GM21529 (cell line): ENCODE measurements around the gene TAX1BP3.

Source experiments
- ATAC-seq: cut with Tn5 transposase; IDR thresholded peaks from one replicate; pipeline ENCODE4 v1.9.1; 2021; ENCODE audit not compliant: unreplicated experiment

TAX1BP3 gene

GRCh38 chr17:3658784-3659449 lies 9.5 kb downstream of the TAX1BP3 start:
- ATAC-seq = no peak

DNA sequence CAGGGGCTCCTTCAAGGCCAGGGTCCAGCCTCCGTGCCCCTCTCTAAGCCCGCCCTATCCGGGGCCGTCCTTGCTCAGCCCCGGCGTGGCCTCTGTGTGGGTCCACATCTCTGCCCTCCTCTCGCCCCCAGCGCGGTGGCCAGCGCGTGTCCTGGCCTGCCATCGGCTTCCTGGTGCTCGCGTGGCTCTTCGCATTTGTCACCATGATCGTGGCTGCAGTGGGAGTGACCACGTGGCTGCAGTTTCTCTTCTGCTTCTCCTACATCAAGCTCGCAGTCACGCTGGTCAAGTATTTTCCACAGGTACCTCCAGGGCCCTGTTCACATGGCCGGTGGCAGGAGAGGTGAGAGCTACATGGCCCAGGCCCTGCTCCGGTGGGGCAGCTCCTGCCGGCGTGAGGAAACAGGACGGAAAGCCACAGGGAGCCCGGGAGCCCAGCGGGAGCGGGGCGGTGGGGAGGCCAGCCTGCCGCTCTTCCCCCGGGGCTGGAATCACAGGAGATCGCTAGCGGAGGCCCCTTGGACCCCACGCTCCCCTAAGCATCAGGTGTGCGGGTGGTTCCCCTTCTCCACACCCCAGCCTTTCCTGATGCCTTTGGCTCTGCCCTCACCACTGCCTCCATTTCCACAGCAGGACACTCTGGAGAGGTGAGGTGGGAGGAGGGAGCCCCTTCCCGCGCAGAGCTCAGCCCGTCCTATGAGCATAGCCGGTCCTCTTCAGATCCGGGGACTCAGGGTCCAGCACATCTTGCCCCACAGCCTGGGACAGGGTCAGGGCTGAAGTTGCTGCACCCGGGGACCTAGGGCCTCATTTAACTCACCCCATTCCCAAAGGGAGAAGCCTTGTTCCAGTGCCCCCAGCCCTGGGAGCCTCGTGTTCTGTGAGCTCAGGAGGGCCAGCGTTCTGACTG lies 10.2 kb downstream of the TAX1BP3 start:
- ATAC-seq = no peak

GRCh38 chr17:3657588-3657869 lies 10.8 kb downstream of the TAX1BP3 start:
- ATAC-seq = no peak

- no peak for ATAC-seq
Observed at GRCh38 chr17:3656755-3657587, 11.4 kb downstream of the TAX1BP3 start.

DNA sequence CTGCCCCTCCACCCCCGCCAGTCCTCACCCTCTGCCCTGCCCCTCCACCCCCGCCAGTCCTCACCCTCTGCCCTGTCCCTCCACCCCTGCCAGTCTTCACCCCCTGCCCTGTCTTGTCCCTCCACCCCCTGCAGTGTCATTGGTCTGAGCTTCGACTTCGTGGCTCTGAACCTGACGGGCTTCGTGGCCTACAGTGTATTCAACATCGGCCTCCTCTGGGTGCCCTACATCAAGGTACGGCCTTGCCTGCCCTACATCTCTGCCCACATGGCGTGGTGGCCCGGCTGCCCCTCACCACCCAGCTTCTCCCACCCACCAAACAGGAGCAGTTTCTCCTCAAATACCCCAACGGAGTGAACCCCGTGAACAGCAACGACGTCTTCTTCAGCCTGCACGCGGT lies 12.0 kb downstream of the TAX1BP3 start:
- no peak for ATAC-seq

- ATAC-seq = no peak
Observed at GRCh38 chr17:3655766-3656165, 12.6 kb downstream of the TAX1BP3 start.

DNA sequence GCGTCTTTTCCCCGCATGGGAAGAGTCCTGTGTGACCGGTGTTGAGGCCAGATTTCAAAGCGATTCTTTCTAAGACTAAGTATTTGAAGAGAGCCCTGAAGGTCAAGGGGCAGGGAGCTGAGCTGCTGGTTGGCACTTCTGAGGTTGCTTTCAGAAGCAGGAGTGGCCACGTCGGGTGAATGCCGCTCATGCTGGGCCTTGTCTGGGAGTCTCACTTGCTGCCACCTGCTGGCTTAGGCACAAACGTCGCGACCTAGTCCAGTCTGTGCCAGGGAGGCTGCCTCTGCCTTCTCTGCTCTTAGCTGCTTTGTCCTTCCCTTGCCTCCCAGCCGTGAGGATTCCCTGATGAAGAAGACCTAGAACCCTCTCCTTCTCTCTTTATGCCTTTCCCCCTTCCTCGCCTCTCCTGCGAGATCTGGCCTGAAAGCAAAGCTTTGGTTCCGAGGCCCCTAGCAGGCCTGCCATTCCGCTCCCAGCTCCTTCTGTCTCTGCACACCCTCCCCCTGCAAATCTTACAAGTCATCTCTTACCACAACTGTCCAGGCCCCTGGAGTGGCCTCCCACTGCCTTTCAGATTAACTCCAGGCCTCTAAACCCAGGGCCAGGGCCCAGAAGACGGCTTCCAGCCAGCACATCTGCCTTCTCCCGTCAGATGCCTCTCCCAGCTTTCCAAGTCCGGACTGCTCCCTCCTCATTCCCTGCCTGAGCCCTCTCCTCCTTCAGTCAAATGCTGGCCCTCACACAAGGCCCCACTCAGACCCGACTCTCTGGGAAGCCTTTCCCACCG lies 20.4 kb downstream of the TAX1BP3 start:
- no peak for ATAC-seq

DNA sequence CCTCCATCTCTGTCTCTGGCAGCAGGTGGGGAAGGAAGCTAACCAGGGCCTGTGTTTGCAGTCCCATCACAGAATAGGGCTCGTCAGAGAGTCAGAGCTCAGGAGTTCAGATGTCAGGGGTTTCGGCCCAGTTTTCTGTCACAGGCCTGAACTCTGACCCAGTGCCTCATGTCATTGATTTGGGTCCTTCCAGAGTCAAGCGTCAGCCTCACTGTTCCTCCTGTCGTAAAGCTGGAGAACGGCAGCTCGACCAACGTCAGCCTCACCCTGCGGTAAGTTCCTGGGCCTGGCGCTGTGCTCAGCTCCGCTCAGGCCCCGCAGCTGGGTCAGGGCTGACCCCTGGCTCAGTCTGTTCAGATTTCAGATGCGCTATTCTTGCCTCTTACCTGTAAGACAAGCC lies 21.1 kb downstream of the TAX1BP3 start:
- no peak for ATAC-seq

GRCh38 chr17:3645310-3645709 lies 23.1 kb downstream of the TAX1BP3 start:
- ATAC-seq = no peak

DNA sequence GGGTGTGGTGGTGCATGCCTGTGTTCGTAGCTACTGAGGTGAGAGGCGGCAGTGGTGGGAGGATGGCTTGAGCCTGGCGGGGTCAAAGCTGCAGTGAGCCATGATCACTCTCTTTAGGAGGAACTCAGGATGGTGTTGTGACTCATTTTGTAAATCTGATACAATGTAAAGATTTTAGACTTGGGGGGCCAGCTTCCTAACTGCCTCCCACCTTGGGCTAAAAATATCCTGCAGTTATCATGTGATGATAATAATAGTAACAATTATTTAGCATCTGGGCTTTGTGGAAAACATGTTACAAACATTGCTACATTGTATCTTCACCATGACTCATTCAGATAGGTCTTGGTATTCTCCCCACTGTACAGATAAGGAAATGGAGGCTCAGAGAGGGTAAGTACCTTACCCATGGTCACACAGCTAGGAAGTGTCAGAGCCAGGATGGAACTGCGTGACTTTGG lies 24.5 kb downstream of the TAX1BP3 start:
- ATAC-seq = no peak

- ATAC-seq = no peak
Observed at GRCh38 chr17:3641717-3642486, 26.5 kb downstream of the TAX1BP3 start.

DNA sequence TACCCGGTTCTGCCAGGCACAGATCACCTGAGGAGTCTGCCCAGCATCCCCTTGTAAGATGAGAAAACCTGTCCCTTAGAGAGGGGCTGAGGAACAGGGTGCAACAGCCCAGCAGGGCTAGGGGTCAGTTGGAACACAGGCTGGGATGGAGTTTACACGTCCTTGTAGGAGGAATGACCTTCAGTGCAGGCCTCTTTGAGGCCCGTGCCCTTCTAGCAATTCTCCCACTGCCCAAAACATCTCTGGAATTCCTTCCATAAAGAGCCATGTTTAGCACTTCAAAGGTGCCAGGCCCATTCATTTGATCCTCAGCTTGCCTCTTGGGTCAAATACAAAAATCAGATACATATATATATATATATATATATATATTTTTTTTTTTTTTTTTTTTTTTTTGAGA lies 27.4 kb downstream of the TAX1BP3 start:
- no peak for ATAC-seq

GRCh38 chr17:3639981-3640596 lies 28.3 kb downstream of the TAX1BP3 start:
- ATAC-seq = no peak

GRCh38 chr17:3636908-3637373 lies 31.4 kb downstream of the TAX1BP3 start:
- no peak for ATAC-seq

- peak; percentile 93 for ATAC-seq
Observed at GRCh38 chr17:3636154-3636907, 32.0 kb downstream of the TAX1BP3 start, which contains the start of the genes CTNS and SHPK. TSS of gene CTNS (plus strand) at chr17:3636760. CDS start at chr17:3640207, 3,447 bp downstream. TSS of gene SHPK (minus strand) at chr17:3636250. CDS start at chr17:3636219, 31 bp downstream.

GRCh38 chr17:3635474-3636153 lies 32.8 kb downstream of the TAX1BP3 start:
- no peak for ATAC-seq

GRCh38 chr17:3632287-3632686 lies 36.1 kb downstream of the TAX1BP3 start:
- ATAC-seq = no peak

- ATAC-seq = no peak
Observed at GRCh38 chr17:3630781-3631180, 37.6 kb downstream of the TAX1BP3 start.
